AG04450 (cell line): ENCODE data around the gene PPDPF. TPM values are rescaled to one million over a fixed set of nuclear protein-coding genes. Genes with fewer than 3 reads are reported as not detected.

Experiments used
- CTCF ChIA-PET: fragments of 300-600, 350-600 bp; formaldehyde crosslinking; extraction: SDS; loops from one replicate; lab custom pipeline; 2022; ENCODE audit warnings: antibody characterized with exemption, inconsistent platforms; lab: Charles Lee
- POLR2A ChIA-PET: fragments of 350-600 bp; formaldehyde crosslinking; extraction: SDS; loops from one replicate; lab custom pipeline; 2021; ENCODE audit warnings: antibody characterized with exemption, inconsistent platforms; lab: Yijun Ruan, JAX
- DNase-seq: peaks from one replicate; pipeline ENCODE4 v3.0.0-alpha.2; 2011; ENCODE audit warnings: low read depth, low spot score
- H3K27ac ChIP-seq: one replicate; pipeline ENCODE4 v1.5.1; 2012; ENCODE audit warnings: low read depth, low read length, control low read depth
- H3K27me3 ChIP-seq: one replicate; pipeline ENCODE4 v1.6.0; 2012; ENCODE audit warnings: low read length; ENCODE audit not compliant: control insufficient read depth, insufficient read depth
- H3K4me3 ChIP-seq: 2 replicates; pipeline ENCODE4 v1.5.1; 2011; ENCODE audit warnings: mild to moderate bottlenecking, low read depth, low read length, control low read depth
- H3K9me3 ChIP-seq: 2 replicates; pipeline ENCODE4 v1.5.1; 2012; ENCODE audit warnings: low read length; ENCODE audit not compliant: control insufficient read depth, insufficient read depth
- CTCF ChIP-seq: IDR thresholded peaks from 2 replicates; pipeline ENCODE4 v1.5.1; 2011; ENCODE audit warnings: low read depth, low read length, control low read depth, inconsistent platforms
- polyA plus RNA-seq: library from polyadenylated mRNA; depleted of rRNA; stranded (reverse); fragments of >200 nt; gene quantifications from 2 replicates; pipeline ENCODE4 v1.2.3, GENCODE V29; 2011

PPDPF gene
- polyA plus RNA-seq, 1 experiment = 13.5 TPM

DNA sequence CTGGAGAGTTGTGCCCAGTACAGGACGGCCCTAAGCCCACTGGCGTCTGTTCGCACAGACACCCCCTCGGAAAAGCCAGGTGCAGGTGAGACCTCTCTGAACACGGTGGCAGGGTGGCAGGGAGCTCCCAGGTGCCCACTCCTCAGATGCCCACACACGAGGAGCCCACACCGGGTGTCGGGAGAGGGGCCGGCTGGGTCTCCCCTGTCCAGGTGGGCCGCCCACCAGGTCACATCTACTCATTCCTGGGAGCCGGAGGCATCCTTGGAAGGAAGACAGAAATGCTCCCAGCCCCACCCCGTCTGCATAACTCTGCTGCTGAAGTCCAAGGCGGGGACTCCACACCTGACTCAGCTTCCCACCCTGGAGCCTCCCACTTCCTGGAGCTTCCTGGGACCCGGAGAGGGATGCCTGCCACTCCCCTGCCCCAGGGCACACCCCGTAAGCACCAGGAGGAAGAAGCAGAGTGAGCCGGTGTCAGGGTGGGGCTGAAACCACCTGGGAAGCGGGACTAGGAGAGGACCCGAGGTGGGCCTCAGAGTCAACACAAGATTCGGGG lies 24.5 kb downstream of the PPDPF start:
- Histone ChIP-seq H3K4me3 (no peak overlapping the region), H3K27me3 (peaks cover 33% of the 10 kb centered on the region), H3K27ac (no peak overlapping the region), H3K9me3 (no peaks in the 10 kb centered on the region; the same call in 1 of the 2 replicates)
- CTCF ChIA-PET = no interaction called here
- TF ChIP-seq CTCF = no peak
- DNase-seq = no peak
- POLR2A ChIA-PET = no interaction called here

- TF ChIP-seq CTCF = no peak
- peaks cover 33% of the 10 kb centered on the region for H3K27me3 ChIP-seq
- ChIA-PET POLR2A (no interaction called here), CTCF (no interaction called here)
- H3K27ac ChIP-seq = no peak overlapping the region
- no peak overlapping the region for H3K4me3 ChIP-seq
- no peaks in the 10 kb centered on the region; the same call in 1 of the 2 replicates for H3K9me3 ChIP-seq
- DNase-seq = no peak
These were observed 25.2 kb downstream of the PPDPF start for GRCh38 chr20:63545814-63546213.

DNA sequence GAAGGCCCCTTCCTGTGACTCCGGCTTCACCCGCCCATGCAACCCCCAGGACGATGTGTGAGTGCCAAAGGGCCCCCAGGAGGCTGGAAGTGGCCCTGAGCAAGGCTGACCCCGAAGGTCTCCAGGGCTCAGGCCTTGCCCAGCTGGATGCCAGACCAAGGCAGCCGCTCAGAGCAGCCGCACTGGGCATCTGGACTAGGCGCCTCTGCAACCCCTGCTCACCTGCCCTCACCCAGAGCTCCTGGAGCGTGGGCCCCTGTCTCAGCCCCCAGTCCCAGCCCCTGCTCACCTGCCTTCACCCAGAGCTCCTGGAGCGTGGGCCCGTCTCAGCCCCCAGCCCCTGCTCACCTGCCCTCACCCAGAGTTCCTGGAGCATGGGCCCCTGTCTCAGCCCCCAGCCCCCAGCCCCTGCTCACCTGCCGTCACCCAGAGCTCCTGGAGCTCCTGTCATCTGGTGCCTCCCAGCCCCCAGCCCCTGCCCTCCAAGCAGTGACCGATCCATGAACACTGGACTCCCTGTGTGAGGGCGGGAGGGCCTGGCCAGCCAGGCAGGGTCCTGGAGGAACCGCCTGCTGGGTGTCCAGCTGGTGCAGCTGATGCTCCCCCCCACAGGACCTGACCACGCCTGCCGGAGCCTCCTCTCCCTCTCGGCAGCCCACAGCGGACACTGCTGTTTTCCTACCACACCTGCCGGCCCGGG lies 25.8 kb downstream of the PPDPF start:
- H3K27me3 ChIP-seq = peaks cover 33% of the 10 kb centered on the region
- no peak for DNase-seq
- H3K9me3 ChIP-seq = no peaks in the 10 kb centered on the region; the same call in 1 of the 2 replicates
- POLR2A ChIA-PET = no interaction called here
- no peak for TF ChIP-seq CTCF
- no peak overlapping the region for H3K4me3 ChIP-seq
- no peak overlapping the region for H3K27ac ChIP-seq
- CTCF ChIA-PET = interaction anchor here (1.0 kb wide), 1 partner anchor 8 kb away, joined by 3 read pairs; no protein-coding TSS in a partner anchor

DNA sequence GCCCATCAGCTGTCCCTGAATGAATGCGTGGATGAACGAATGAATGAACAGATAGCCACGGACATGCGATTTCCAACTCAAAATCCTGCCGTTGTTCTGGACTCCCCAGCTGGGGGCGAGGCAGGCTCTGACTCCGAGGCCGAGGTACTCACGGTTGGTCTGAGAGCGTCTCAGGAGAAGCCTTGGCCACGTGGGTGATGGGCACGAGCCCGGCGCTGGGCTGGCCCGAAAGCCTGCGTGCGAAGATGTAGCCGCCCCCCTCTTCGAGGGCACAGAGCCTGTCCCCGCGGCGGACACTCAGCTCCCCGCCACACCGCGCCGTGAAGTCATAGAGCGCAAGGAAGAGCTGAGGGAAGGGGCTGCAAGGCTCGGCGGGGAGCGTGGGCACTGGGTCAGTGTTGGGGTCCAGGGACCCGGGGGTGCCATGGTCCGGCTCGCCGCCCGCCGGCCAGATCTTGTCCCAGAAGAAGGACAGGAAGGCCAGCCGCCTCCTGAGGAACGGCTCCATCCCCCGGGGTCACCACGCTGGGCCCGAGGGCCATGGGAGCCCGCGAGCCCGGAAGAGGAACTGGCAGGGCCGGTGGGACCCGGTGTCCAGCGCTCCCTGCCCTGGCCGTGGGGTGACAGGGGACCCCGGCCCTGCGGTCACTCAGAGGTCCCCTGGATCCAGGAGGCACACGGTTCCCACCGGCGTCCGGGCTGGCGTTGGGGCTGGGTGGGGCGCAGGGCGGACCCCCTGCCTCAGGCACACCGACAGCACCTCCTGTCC lies 26.6 kb downstream of the PPDPF start:
- CTCF ChIA-PET = interaction anchor here (1.0 kb wide), 1 partner anchor 9 kb away, joined by 3 read pairs; no protein-coding TSS in a partner anchor
- H3K27me3 ChIP-seq = peaks cover 33% of the 10 kb centered on the region
- H3K4me3 ChIP-seq = no peak overlapping the region
- no peak overlapping the region for H3K27ac ChIP-seq
- POLR2A ChIA-PET = no interaction called here
- DNase-seq = no peak
- no peak for TF ChIP-seq CTCF
- no peaks in the 10 kb centered on the region; the same call in 1 of the 2 replicates for H3K9me3 ChIP-seq
